Measurements from ENCODE around the gene ASGR2. TPM values are rescaled to one million over a fixed set of nuclear protein-coding genes. Genes with fewer than 3 reads are reported as not detected.
A peak's percentile ranks its signal among the peaks of the same experiment; 100 is the strongest.

ASGR2 gene
- total and polyA plus RNA-seq, 2 of the 13 experiments (the other 11 are each of a cell fraction or from before 2014, with no cell fraction given): 320 to 754 TPM

DNA sequence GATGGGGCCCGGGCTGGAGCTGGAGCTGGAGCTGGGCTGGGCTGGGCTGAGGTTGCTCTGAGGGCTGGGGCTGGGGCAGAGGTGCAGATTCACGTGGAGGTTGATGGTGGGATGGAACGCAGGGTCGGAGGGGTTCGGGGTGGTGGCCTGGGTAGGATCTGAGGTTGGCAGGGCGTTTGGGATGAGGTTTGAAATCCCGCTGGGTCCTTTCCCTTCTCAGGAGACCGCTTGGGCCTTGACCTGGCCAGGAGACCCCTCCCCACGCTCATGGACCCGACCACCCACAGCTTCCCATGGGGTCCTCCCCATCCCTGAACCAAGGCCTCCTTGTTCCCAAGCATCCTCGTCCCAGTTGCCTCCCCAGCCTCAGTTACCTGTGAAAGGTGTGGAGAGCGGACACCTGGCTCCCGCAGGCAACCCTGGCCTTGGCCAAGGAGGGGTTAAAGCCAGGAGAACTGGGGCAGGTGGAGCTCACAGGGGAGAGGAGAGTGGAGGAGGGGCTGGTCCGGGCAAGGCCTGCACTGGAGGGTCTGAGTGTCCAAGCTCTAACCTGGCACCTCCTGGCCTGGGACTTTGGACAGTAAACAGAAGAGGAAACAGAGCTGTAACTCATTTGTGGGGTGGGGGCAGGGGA lies at the start of gene ASGR2 (continued):
- no peak; the same call in 1 of the 2 replicates for TF ChIP-seq NFYB (CRISPR knock-in tag; IDR thresholded peaks at IDR 0.05)
- TF ChIP-seq, protein P1, sequence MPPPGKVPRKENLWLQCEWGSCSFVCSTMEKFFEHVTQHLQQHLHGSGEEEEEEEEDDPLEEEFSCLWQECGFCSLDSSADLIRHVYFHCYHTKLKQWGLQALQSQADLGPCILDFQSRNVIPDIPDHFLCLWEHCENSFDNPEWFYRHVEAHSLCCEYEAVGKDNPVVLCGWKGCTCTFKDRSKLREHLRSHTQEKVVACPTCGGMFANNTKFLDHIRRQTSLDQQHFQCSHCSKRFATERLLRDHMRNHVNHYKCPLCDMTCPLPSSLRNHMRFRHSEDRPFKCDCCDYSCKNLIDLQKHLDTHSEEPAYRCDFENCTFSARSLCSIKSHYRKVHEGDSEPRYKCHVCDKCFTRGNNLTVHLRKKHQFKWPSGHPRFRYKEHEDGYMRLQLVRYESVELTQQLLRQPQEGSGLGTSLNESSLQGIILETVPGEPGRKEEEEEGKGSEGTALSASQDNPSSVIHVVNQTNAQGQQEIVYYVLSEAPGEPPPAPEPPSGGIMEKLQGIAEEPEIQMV (CRISPR knock-in tag; IDR thresholded peaks at IDR 0.05; ENCODE audit: low read depth): peak; percentile 91
- TF ChIP-seq, protein P2, sequence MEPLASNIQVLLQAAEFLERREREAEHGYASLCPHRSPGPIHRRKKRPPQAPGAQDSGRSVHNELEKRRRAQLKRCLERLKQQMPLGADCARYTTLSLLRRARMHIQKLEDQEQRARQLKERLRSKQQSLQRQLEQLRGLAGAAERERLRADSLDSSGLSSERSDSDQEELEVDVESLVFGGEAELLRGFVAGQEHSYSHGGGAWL (CRISPR knock-in tag; IDR thresholded peaks at IDR 0.05): no peak; the same call in 1 of the 2 replicates
- TF ChIP-seq RFX3 (CRISPR knock-in tag; IDR thresholded peaks at IDR 0.05): no peak
- TF ChIP-seq PLRG1 (conservative IDR thresholded peaks at IDR 0.05): no peak
- no peak for TF ChIP-seq ZNF703 (CRISPR knock-in tag; IDR thresholded peaks at IDR 0.05; ENCODE audit: borderline replicate concordance)
- TF ChIP-seq, protein P3, sequence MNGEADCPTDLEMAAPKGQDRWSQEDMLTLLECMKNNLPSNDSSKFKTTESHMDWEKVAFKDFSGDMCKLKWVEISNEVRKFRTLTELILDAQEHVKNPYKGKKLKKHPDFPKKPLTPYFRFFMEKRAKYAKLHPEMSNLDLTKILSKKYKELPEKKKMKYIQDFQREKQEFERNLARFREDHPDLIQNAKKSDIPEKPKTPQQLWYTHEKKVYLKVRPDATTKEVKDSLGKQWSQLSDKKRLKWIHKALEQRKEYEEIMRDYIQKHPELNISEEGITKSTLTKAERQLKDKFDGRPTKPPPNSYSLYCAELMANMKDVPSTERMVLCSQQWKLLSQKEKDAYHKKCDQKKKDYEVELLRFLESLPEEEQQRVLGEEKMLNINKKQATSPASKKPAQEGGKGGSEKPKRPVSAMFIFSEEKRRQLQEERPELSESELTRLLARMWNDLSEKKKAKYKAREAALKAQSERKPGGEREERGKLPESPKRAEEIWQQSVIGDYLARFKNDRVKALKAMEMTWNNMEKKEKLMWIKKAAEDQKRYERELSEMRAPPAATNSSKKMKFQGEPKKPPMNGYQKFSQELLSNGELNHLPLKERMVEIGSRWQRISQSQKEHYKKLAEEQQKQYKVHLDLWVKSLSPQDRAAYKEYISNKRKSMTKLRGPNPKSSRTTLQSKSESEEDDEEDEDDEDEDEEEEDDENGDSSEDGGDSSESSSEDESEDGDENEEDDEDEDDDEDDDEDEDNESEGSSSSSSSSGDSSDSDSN (CRISPR knock-in tag; IDR thresholded peaks at IDR 0.05): peak; percentile 62; the same call in 1 of the 2 replicates
- TF ChIP-seq ZNF589 (CRISPR knock-in tag; conservative IDR thresholded peaks at IDR 0.05): 0 out of 2 replicates have a peak, but pooled peaks have one; percentile 54
- no peak for TF ChIP-seq ZFAT (CRISPR knock-in tag; conservative IDR thresholded peaks at IDR 0.05)
- TF ChIP-seq BRCA1 (CRISPR knock-in tag; IDR thresholded peaks at IDR 0.05): no peak
- peak; percentile 49 to 58; a peak in 3 of 4 replicates for TF ChIP-seq NR2F1 (CRISPR knock-in tag; IDR thresholded peaks at IDR 0.05)
- TF ChIP-seq MAF1 (CRISPR knock-in tag; IDR thresholded peaks at IDR 0.05; ENCODE audit: borderline replicate concordance): no peak
- TF ChIP-seq, protein P4, sequence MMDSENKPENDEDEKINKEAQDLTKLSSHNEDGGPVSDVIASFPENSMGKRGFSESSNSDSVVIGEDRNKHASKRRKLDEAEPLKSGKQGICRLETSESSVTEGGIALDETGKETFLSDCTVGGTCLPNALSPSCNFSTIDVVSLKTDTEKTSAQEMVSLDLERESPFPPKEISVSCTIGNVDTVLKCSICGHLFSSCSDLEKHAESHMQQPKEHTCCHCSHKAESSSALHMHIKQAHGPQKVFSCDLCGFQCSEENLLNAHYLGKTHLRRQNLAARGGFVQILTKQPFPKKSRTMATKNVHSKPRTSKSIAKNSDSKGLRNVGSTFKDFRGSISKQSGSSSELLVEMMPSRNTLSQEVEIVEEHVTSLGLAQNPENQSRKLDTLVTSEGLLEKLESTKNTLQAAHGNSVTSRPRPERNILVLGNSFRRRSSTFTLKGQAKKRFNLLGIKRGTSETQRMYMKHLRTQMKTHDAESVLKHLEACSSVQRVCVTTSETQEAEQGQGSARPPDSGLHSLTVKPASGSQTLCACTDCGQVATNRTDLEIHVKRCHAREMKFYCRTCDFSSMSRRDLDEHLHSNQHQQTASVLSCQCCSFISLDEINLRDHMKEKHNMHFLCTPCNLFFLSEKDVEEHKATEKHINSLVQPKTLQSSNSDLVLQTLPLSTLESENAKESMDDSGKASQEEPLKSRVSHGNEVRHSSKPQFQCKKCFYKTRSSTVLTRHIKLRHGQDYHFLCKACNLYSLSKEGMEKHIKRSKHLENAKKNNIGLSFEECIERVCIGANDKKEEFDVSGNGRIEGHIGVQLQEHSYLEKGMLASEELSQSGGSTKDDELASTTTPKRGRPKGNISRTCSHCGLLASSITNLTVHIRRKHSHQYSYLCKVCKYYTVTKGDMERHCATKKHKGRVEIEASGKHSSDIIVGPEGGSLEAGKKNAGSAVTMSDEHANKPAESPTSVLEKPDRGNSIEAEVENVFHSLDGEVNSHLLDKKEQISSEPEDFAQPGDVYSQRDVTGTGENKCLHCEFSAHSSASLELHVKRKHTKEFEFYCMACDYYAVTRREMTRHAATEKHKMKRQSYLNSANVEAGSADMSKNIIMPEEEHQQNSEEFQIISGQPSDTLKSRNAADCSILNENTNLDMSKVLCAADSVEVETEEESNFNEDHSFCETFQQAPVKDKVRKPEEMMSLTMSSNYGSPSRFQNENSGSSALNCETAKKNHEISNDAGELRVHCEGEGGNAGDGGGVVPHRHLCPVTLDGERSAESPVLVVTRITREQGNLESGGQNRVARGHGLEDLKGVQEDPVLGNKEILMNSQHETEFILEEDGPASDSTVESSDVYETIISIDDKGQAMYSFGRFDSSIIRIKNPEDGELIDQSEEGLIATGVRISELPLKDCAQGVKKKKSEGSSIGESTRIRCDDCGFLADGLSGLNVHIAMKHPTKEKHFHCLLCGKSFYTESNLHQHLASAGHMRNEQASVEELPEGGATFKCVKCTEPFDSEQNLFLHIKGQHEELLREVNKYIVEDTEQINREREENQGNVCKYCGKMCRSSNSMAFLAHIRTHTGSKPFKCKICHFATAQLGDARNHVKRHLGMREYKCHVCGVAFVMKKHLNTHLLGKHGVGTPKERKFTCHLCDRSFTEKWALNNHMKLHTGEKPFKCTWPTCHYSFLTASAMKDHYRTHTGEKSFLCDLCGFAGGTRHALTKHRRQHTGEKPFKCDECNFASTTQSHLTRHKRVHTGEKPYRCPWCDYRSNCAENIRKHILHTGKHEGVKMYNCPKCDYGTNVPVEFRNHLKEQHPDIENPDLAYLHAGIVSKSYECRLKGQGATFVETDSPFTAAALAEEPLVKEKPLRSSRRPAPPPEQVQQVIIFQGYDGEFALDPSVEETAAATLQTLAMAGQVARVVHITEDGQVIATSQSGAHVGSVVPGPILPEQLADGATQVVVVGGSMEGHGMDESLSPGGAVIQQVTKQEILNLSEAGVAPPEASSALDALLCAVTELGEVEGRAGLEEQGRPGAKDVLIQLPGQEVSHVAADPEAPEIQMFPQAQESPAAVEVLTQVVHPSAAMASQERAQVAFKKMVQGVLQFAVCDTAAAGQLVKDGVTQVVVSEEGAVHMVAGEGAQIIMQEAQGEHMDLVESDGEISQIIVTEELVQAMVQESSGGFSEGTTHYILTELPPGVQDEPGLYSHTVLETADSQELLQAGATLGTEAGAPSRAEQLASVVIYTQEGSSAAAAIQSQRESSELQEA (CRISPR knock-in tag; IDR thresholded peaks at IDR 0.05; ENCODE audit: not compliant biosample characterization): peak; percentile 54
- no peak for TF ChIP-seq NR3C1 (CRISPR knock-in tag; IDR thresholded peaks at IDR 0.05)
- TF ChIP-seq SP1 (IDR thresholded peaks at IDR 0.05): no peak
- peak; percentile 60; the same call in 1 of the 2 replicates for TF ChIP-seq SP1 (CRISPR knock-in tag; IDR thresholded peaks at IDR 0.05)
- TF ChIP-seq RCOR2 (CRISPR knock-in tag; IDR thresholded peaks at IDR 0.05): peak; percentile 60; the same call in 1 of the 2 replicates
- TF ChIP-seq ZNF619 (CRISPR knock-in tag; IDR thresholded peaks at IDR 0.05): no peak
